Activated B cell treated with CpG ODN at 0.5 μM for 24 hours (primary cell): ENCODE measurements around the gene SRRM1. TPM values are rescaled to one million over a fixed set of nuclear protein-coding genes. Genes with fewer than 3 reads are reported as not detected.
"Not testable (repeated sequence)": the region's sequence is repeated elsewhere in the genome, so short reads cannot be mapped to it uniquely, and the experiment has no call there.

Source experiments
- ATAC-seq: fragments of 200-7000 bp; cut with Tn5 transposase; one replicate; pipeline ENCODE4 v1.10.0; 2021; ENCODE audit warnings: low read depth, mild to moderate bottlenecking, moderate library complexity
- CTCF ChIA-PET: fragments of 350-600 bp; sonication (Branson Sonifier 250); formaldehyde crosslinking; loops from one replicate; lab custom pipeline; 2021; ENCODE audit warnings: antibody characterized with exemption; lab: Charles Lee
- POLR2A ChIA-PET: fragments of 350-600 bp; sonication (Branson Sonifier 250); formaldehyde crosslinking; loops from one replicate; lab custom pipeline; 2021; ENCODE audit warnings: antibody characterized with exemption; lab: Charles Lee
- DNase-seq: peaks from one replicate; pipeline ENCODE4 v3.0.0; 2022
- H3K27ac Mint-ChIP-seq: one replicate; pipeline ENCODE4 v1.8.0; 2020; ENCODE audit warnings: mixed read lengths
- H3K27me3 Mint-ChIP-seq: one replicate; pipeline ENCODE4 v1.8.0; 2021; ENCODE audit warnings: mixed read lengths
- H3K36me3 Mint-ChIP-seq: one replicate; pipeline ENCODE4 v1.8.0; 2021; ENCODE audit warnings: low read depth, mixed read lengths
- H3K4me1 Mint-ChIP-seq: one replicate; pipeline ENCODE4 v1.8.0; 2021; ENCODE audit warnings: mixed read lengths
- H3K4me3 Mint-ChIP-seq: one replicate; pipeline ENCODE4 v1.8.0; 2020; ENCODE audit warnings: mild to moderate bottlenecking, mixed read lengths
- H3K9me3 Mint-ChIP-seq: one replicate; pipeline ENCODE4 v1.8.0; 2020; ENCODE audit warnings: mixed read lengths
- CTCF ChIP-seq: fragments of 200-600 bp; IDR thresholded peaks from one replicate; pipeline ENCODE4 v1.8.0; 2022; ENCODE audit warnings: antibody characterized with exemption, mild to moderate bottlenecking
- intact Hi-C: fragments of 100-400 bp; cut with micrococcal nuclease; formaldehyde crosslinking; loops from one replicate; pipeline ENCODE4 v1.15.1; 2024
- total RNA-seq: library from RNA; stranded (reverse); gene quantifications from 2 replicates; pipeline ENCODE4 v1.2.3, GENCODE V29; 2022

The SRRM1 gene
- total RNA-seq, 1 donor from 2014 or later: 220 TPM

GRCh38 chr1:24702511-24703293 is 59.6 kb downstream of the SRRM1 start:
- H3K4me1 Mint-ChIP-seq: peaks cover 12% of the 10 kb centered on the region
- intact Hi-C loops: no loop called here
- TF ChIP-seq CTCF: no peak
- POLR2A ChIA-PET: interaction anchor here (0.7 kb wide), 1 partner anchor 513 kb away, joined by 4 read pairs; no protein-coding TSS in a partner anchor
- DNase-seq: no peak
- H3K36me3 Mint-ChIP-seq: no peaks in the 10 kb centered on the region
- ATAC-seq: no peak
- no peak overlapping the region for H3K4me3 Mint-ChIP-seq
- H3K27ac Mint-ChIP-seq: no peak overlapping the region
- CTCF ChIA-PET: no interaction called here
- no peaks in the 10 kb centered on the region for H3K27me3 Mint-ChIP-seq
- no peaks in the 10 kb centered on the region for H3K9me3 Mint-ChIP-seq

GRCh38 chr1:24704411-24705259 is 61.5 kb downstream of the SRRM1 start:
- Mint-ChIP-seq H3K36me3 (no peaks in the 10 kb centered on the region), H3K27ac (peak overlapping the region; percentile 37), H3K4me3 (peak overlapping the region; percentile 65), H3K4me1 (peaks cover 15% of the 10 kb centered on the region), H3K27me3 (no peaks in the 10 kb centered on the region), H3K9me3 (no peaks in the 10 kb centered on the region)
- ChIA-PET POLR2A (interaction anchor here (0.5 to 1.0 kb wide), 4 partner anchors 28 to 746 kb away, joined by 3 to 11 read pairs (median 5); partner anchors contain the start of gene CLIC4), CTCF (interaction anchor here (0.9 to 1.4 kb wide), 2 partner anchors 16 to 126 kb away, joined by 5 read pairs; no protein-coding TSS in a partner anchor)
- DNase-seq: no peak
- no peak for TF ChIP-seq CTCF
- ATAC-seq: no peak
- intact Hi-C loops: no loop called here

- no peaks in the 10 kb centered on the region for H3K9me3 Mint-ChIP-seq
- peak; percentile 17 for DNase-seq
These were observed 62.4 kb downstream of the SRRM1 start for GRCh38 chr1:24705260-24706073.

GRCh38 chr1:24706074-24706389 is 62.9 kb downstream of the SRRM1 start:
- DNase-seq, H3K27me3 Mint-ChIP-seq, H3K9me3 Mint-ChIP-seq, H3K36me3 Mint-ChIP-seq, H3K4me3 Mint-ChIP-seq, intact Hi-C loops, H3K27ac Mint-ChIP-seq, ATAC-seq: not testable (repeated sequence)
- H3K4me1 Mint-ChIP-seq: peaks cover 15% of the 10 kb centered on the region
- ChIA-PET POLR2A (interaction anchor here (0.6 to 0.7 kb wide), 2 partner anchors 33 to 35 kb away, joined by 3 to 4 read pairs; no protein-coding TSS in a partner anchor), CTCF (interaction anchor here (1.4 kb wide), 1 partner anchor 17 kb away, joined by 5 read pairs; no protein-coding TSS in a partner anchor)

More at GRCh38 chr1:24705260-24706073, 62.4 kb downstream of the SRRM1 start:
- H3K27ac Mint-ChIP-seq: peak overlapping the region; percentile 37
- no peaks in the 10 kb centered on the region for H3K27me3 Mint-ChIP-seq
- intact Hi-C loops: no loop called here
- H3K4me3 Mint-ChIP-seq: peak overlapping the region; percentile 65
- H3K4me1 Mint-ChIP-seq: peaks cover 15% of the 10 kb centered on the region
- H3K36me3 Mint-ChIP-seq: no peaks in the 10 kb centered on the region
- ATAC-seq: peak; percentile 96
- CTCF ChIA-PET: interaction anchor here (0.9 to 1.4 kb wide), 2 partner anchors 17 to 125 kb away, joined by 5 read pairs; no protein-coding TSS in a partner anchor
- POLR2A ChIA-PET: interaction anchor here (0.5 to 1.0 kb wide), 8 partner anchors 16 to 747 kb away, joined by 3 to 12 read pairs (median 4); partner anchors contain the start of gene CLIC4
- no peak for TF ChIP-seq CTCF

GRCh38 chr1:24707687-24708086 is 64.6 kb downstream of the SRRM1 start:
- intact Hi-C loops: no loop called here
- DNase-seq (no peak), ATAC-seq (no peak)
- CTCF ChIA-PET: no interaction called here
- no peak overlapping the region for H3K27ac Mint-ChIP-seq
- H3K4me1 Mint-ChIP-seq: peaks cover 15% of the 10 kb centered on the region
- POLR2A ChIA-PET: interaction anchor here (0.6 to 0.7 kb wide), 2 partner anchors 37 to 56 kb away, joined by 4 read pairs; no protein-coding TSS in a partner anchor
- no peaks in the 10 kb centered on the region for H3K9me3 Mint-ChIP-seq
- H3K36me3 Mint-ChIP-seq: no peaks in the 10 kb centered on the region
- TF ChIP-seq CTCF: no peak
- H3K27me3 Mint-ChIP-seq: no peaks in the 10 kb centered on the region
- no peak overlapping the region for H3K4me3 Mint-ChIP-seq
